ENCODE measurements around the gene CNGB1.

GRCh38 chr16:57935904-57936303 lies 35.0 kb downstream of the CNGB1 start:
- TF ChIP-seq CTCF (IDR thresholded peaks at IDR 0.05) (no peak), POLR2AphosphoS5 (IDR thresholded peaks at IDR 0.05) (no peak), EP300 (IDR thresholded peaks at IDR 0.05; ENCODE audit: low read depth) (no peak)
